T-helper 2 cell treated with Interferon-gamma antibody and Interleukin-4, amounts not matched to agents 100 ng/mL and 5 ng/mL, for 36 hours (primary cell): ENCODE results near the gene KCTD16. TPM values are rescaled to one million over a fixed set of nuclear protein-coding genes. Genes with fewer than 3 reads are reported as not detected.

ENCODE experiments used
- intact Hi-C: fragments of 100-400 bp; cut with micrococcal nuclease; formaldehyde crosslinking; loops from one replicate; pipeline ENCODE4 v1.15.1; 2023
- total RNA-seq: library from RNA; stranded (reverse); gene quantifications from 2 replicates; pipeline ENCODE4 v1.2.3, GENCODE V29; 2022

The KCTD16 gene
- total RNA-seq, 1 donor from 2014 or later: not detected

GRCh38 chr5:144448457-144448856 is 277.8 kb downstream of the KCTD16 start:
- intact Hi-C loops: no loop called here

- intact Hi-C loops: no loop called here
These were observed 280.7 kb downstream of the KCTD16 start for GRCh38 chr5:144451187-144451973.

GRCh38 chr5:144453753-144454152 is 283.1 kb downstream of the KCTD16 start:
- intact Hi-C loops: no loop called here

GRCh38 chr5:144457160-144457559 is 286.5 kb downstream of the KCTD16 start:
- intact Hi-C loops: no loop called here

- intact Hi-C loops: no loop called here
These were observed 287.5 kb downstream of the KCTD16 start for GRCh38 chr5:144458216-144458615.

GRCh38 chr5:144460600-144460999 is 289.9 kb downstream of the KCTD16 start:
- intact Hi-C loops: no loop called here

GRCh38 chr5:144462577-144462976 is 291.9 kb downstream of the KCTD16 start:
- intact Hi-C loops: no loop called here

- intact Hi-C loops: no loop called here
These were observed 293.0 kb downstream of the KCTD16 start for GRCh38 chr5:144463481-144464223.

GRCh38 chr5:144464306-144464705 is 293.6 kb downstream of the KCTD16 start:
- intact Hi-C loops: no loop called here

- intact Hi-C loops: no loop called here
These were observed 294.8 kb downstream of the KCTD16 start for GRCh38 chr5:144465441-144465840.

- intact Hi-C loops: no loop called here
These were observed 297.1 kb downstream of the KCTD16 start for GRCh38 chr5:144467792-144468191.

GRCh38 chr5:144468571-144468970 is 297.9 kb downstream of the KCTD16 start:
- intact Hi-C loops: no loop called here

- intact Hi-C loops: no loop called here
These were observed 298.4 kb downstream of the KCTD16 start for GRCh38 chr5:144469106-144469505.

- intact Hi-C loops: no loop called here
These were observed 301.5 kb downstream of the KCTD16 start for GRCh38 chr5:144472221-144472620.

- intact Hi-C loops: no loop called here
These were observed 303.0 kb downstream of the KCTD16 start for GRCh38 chr5:144473650-144474049.

GRCh38 chr5:144478565-144478964 is 307.9 kb downstream of the KCTD16 start:
- intact Hi-C loops: no loop called here

GRCh38 chr5:144481861-144482260 is 311.2 kb downstream of the KCTD16 start:
- intact Hi-C loops: no loop called here

- intact Hi-C loops: no loop called here
These were observed 313.6 kb downstream of the KCTD16 start for GRCh38 chr5:144484124-144484897.

GRCh38 chr5:144485540-144485939 is 314.9 kb downstream of the KCTD16 start:
- intact Hi-C loops: no loop called here

- intact Hi-C loops: no loop called here
These were observed 316.5 kb downstream of the KCTD16 start for GRCh38 chr5:144487207-144487606.

- intact Hi-C loops: no loop called here
These were observed 317.1 kb downstream of the KCTD16 start for GRCh38 chr5:144487761-144488160.

GRCh38 chr5:144503123-144503522 is 332.4 kb downstream of the KCTD16 start:
- intact Hi-C loops: no loop called here
